ENCODE results near the gene OR7C2.
"Not testable (repeated sequence)": the region's sequence is repeated elsewhere in the genome, so short reads cannot be mapped to it uniquely, and the experiment has no call there.

The OR7C2 gene

DNA sequence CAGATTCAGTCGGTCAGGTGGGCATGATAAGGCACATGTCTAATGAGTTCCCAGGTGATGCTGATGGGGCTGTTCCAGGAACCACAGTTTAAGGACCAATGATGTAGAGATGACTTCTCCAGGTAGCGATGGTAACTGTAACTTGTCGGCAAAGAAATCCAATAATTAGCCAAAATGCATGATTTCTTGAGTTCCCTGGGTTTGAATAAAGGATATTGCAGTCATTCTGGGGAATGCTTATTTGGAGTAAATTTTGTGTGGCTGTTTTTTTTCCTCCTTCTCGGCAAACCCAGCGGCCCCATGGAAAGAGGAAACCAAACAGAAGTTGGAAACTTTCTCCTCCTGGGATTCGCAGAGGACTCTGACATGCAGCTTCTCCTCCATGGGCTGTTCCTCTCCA lies at the start of gene OR7C2:
OR7C2 (plus strand) TSS at position 301 of the 400 bp plus-strand sequence; CDS start at position 301, 0 bp downstream.
- no peak for DNase-seq (ENCODE audit: low read depth)

DNA sequence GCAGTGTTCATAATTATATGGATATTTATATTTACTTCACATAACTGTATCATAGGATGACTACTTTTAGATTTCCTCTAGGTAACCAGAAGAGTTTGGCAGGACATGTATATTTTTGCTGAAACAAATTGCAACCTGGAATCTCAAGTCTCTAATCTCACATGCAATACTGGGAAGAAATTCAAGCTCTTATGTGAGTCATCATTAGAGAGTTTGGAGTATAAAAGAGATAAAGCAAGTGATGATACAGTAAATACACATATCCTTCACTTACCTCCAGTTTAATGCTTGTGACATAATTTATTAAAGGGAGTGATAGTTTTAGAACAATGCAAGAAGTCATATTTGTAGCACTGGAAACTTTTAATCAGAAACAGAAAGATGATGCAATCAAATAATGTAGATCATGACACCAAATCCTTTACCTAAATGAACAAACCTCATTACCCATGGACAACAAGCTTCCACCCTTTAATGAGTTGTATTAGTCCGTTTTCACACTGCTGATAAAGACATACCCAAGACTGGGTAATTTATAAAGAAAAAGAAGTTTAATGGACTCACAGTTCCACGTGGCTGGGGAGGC lies 39.5 kb upstream of the OR7C2 start:
- no peak for DNase-seq (ENCODE audit: low read depth)

DNA sequence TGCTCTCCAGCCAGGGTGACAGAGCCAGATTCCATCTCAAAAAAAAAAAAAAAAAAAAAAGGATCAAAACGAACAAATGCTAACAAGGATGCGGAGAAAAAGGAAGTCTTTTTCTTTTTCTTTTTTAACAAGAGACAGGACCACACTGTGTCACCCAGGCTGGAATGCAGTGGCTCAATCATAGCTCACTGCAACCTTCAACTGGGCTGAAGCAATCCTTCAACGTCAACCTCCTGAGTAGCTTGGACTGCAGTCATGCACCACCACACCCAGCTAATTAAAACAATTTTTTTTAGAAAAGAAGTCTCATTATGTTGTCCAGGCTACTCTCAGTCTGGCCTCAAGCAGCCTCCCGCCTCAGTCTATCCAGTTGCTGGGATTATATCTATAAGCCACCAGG lies 34.6 kb upstream of the OR7C2 start:
- DNase-seq (ENCODE audit: low read depth) = no peak

DNA sequence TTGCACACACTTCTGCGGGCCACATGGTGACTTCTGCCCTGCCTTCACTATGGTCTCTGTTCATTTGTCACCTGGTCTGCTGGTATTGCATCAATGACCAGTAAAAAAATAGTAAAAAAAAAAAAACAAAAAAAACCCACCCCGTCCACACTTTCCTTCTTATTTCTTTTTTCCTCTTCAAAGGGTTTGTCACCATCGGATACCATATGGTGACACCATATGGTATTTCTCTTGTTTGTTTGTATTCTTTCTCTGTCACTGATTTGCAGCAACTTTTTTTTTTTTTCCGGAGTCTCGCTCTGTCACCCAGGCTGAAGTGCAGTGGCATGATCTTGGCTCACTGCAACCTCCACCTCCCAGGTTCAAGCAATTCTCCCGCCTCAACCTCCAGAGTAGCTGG lies 26.2 kb upstream of the OR7C2 start:
- no peak for DNase-seq (ENCODE audit: low read depth)

DNA sequence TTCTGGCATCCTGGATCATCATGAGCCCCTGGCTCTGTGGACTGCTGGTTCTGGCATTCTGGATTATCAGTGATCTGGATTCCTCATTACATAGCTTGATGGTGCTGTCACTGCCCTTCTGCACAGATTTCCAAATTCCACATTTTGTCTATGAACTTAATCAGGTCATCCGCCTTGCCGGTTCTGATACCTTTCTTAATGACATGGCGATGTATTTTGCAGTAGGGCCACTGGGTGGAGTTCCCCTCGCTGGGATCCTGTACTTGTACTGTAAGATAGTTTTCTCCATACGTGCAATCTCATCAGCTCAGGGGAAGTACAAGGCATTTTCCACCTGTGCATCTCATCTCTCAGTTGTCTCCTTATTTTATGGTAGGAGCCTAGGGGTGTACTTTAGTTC lies 24.4 kb upstream of the OR7C2 start:
- DNase-seq (ENCODE audit: low read depth) = no peak

DNA sequence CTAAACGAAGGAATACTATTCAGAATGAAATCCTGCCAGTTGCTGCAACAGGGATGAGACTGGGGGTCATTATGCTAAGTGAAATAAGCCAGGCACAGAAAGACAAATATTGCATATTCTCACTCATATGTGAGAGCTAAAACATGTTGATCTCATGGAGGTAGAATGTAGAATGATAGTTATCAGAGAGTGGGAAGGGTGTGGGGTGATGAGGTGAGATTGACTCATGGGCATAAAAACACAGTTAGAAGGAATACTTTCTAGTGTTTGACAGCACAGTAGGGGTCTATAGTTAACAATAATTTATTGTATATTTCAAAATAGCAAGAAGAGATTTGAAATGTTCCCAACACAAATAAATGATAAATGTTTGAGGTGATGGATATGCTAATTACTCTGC lies 7.8 kb upstream of the OR7C2 start:
- DNase-seq (ENCODE audit: low read depth) = no peak

DNA sequence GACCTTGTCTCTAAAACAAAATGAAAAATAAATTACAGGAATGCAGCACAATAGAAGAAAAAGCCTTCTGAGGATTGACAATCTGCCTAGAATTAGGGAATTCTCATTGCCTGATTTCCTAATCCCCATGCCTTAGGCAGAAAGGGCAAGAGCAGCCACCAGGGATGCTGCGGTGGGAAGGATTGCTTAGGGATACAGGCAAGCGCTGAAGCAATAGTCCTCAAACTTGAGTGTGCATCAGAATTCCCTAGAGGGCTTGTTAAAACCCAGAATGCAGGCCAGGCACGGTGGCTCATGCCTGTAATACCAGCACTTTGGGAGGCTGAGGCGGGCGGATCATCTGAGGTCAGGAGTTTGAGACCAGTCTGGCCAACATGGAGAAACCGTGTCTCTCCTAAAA lies 1.0 kb upstream of the OR7C2 start:
- no peak for DNase-seq (ENCODE audit: low read depth)

DNA sequence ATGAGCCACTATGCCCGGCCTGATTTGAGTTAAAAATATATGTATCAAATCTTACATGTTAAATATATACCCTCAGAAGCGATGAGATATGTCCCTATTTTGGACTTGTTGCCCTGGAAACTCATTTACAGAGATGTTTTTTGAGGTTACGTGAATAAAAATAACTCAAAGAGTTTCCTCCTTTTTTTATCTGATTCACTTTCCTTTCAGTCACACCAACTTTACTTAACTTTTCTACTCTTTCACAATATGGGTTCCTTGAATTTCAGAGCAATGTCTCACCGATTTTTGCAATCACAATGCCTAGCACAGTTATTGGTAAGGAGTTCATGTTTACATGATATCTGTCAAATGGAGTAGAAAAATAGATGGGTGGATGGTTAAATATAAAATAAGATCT lies 2.3 kb downstream of the OR7C2 start:
- DNase-seq (ENCODE audit: low read depth) = no peak

DNA sequence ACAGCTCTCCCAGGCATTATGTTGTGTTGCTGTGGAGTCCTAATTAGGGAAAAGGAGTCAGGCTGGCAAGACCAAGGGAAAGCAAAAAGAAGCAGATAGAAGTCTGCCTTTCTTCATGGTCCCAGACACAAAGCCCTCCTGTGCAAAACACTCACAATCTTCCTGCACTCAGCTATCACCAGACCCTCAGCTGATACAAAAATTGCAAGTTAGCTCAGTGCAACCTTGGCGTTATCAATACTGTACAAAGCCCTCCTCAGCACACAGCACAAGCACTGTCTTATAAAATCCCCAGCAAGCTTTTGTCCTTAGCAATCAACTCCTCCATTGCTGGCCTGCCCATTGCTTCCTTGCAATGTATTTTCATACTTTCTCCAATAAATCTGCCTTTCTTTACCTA lies 3.2 kb downstream of the OR7C2 start:
- DNase-seq (ENCODE audit: low read depth) = no peak

DNA sequence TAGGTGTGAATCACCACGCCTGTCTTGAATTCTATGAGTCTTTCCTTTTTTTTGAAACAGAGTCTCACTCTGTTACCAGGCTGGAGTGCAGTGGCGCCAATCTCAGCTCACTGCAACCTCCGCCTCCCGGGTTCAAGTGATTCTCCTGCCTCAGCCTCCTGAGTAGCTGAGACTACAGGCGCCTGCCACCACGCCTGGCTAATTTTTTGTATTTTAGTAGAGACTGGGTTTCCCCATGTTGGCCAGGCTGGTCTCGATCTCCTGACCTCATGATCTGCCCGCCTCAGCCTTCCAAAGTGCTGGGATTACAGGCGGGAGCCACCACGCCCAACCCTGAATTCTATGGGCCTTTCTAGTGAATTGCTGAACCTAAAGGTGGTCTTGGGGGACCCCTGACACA lies 8.1 kb downstream of the OR7C2 start:
- not testable (repeated sequence) for DNase-seq (ENCODE audit: low read depth)

DNA sequence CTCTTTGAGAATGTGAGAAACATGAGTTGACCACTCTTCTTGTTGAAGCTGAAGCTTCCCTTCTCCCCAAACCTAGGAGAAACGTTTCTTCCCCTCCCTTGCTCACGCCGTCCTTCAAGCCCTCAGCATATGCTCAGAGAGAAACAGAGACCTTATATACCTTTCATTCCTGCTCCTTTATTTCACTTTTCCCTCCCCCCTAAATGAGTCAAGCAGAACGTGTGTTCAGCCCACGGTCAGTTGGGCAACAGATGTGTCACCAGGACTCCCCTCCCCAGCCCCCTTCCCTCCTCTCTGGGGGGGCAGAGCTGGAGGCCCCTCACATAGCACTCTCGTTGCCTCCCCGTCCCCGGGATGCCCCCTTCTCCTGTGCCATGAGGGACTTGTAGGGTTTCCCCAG lies 8.6 kb downstream of the OR7C2 start:
- no peak for DNase-seq (ENCODE audit: low read depth)

DNA sequence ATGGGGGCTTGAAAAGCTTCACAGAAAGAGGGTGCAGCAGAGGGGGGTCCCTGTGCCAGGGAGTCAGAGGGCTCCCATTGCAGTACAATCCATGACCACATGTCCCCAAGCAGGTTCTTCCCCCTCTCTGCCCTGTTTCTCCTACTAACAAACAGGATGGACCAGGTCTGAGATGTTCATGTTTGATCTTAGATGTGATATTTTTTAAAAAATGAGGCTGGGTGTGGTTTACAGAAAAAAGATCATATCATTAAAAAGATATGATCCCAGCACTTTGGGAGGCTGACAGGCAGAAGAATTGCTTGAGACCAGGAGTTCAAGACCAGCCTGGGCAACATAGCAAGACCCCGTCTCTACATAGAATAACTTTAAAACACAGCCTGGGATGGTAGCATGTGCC lies 9.1 kb downstream of the OR7C2 start:
- DNase-seq (ENCODE audit: low read depth) = no peak

DNA sequence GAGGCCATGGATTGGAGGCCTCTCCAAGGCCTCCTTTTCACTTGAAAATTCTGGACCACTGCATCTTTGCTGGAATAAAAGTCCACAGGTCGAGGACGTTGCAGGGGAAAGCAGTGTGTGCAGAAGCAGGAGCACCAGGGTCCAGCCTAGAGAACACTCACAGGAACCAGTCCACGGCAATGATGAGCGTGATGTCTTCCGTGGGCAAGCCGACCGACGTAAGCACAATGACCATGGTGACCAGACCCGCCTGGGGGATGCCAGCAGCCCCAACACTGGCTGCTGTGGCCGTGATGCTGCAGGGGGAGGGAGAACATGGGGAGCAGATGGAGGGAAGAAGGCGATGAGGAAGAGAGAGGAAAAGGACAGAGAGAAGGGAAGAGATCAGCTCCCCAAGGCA lies 11.5 kb downstream of the OR7C2 start:
- no peak for DNase-seq (ENCODE audit: low read depth)

DNA sequence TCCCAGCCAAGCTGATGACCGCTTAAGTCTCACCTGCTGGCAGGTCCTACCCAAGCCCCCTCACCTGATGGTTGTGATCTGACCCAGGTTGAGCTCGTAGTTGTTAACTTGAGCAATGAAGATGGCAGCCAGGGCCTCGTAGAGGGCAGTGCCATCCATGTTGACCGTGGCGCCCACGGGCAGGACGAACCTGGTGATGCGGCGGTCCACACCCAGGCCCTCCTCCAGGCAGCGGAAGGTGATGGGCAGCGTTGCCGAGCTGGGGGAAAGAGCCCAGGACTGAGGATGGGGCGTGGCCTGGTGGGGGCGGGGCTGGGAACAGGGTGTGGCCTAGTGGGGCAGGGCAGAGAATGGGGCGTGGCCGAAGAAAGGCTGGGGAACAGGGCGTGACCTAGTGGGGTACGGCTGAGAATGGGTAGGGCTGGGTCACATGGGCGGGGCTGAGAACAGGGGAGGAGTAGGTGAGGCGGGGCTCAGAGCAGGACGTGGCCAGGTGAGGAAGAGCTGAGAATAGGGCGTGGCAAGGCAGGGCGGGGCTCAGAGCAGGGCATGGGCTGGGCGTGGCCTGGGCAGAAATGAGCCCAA lies 12.9 kb downstream of the OR7C2 start:
- DNase-seq (ENCODE audit: low read depth) = no peak

DNA sequence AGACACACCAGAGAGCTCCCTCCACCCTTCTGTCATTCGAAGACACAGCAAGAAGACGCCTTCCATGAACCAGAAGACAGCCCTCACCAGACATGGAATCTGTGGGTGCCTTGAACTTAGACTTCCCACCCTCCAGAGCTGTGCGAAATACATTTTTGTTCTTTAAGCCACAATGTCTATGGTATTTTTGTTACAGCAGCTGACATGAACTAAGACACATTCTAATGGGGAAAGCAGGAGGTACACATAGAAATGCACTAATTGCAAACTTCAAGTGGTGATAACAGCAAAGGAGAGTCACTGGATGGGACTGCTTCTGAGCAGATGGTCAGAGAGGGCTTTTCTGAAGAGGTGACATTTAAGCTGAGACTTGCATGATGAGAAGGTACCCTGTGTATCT lies 16.2 kb downstream of the OR7C2 start:
- no peak for DNase-seq (ENCODE audit: low read depth)

DNA sequence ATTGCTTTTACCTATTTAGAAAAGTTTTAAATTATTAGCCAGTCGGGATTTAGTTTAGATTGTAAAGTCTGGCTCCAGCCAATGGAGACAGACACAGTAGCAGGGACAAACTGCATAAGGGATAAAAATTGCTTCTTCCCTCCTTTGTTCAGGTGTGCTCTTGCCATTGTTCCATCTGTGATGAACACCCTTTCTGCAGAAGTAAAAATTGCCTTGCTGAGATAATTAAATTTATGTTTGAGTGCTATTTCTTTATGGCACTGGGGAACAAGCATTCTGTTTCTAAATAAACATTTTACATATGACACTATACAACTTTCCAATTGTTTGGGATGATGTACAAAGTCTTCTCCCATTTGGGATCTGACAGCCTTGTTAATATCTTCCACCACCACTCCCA lies 18.0 kb downstream of the OR7C2 start:
- no peak for DNase-seq (ENCODE audit: low read depth)

DNA sequence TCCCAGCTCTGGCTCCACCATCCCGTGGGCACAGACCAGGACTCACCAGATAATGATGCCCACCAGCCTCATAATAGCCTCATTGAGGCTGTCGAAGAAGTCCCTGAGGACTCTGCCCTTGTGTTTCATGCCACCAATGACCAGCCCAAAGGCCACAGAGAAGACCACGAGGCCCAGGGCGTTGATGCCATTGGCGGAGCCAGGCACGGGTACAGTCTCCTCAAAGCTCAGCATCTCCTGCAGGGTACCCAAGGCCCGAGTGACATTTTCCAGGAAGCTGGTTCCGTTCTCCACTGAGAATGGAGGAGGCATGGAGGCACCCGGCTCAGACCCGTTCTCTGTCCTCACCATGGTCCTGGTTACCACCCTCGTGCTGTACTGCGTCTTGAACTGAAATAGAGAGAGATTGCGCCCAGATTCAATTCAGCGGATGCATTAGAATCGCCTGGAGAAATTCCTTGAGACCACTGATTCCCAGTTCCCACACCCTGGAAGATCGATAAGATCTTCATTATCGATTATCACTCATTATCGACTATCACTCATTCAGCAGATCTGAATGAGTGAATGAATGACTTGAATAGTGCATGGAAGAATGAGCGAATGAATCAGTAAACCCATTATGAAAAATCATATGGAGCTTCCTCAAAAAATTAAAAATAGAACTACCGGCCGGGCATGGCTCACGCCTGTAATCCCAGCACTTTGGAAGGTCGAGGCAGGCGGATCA lies 20.8 kb downstream of the OR7C2 start:
- DNase-seq (ENCODE audit: low read depth) = no peak

DNA sequence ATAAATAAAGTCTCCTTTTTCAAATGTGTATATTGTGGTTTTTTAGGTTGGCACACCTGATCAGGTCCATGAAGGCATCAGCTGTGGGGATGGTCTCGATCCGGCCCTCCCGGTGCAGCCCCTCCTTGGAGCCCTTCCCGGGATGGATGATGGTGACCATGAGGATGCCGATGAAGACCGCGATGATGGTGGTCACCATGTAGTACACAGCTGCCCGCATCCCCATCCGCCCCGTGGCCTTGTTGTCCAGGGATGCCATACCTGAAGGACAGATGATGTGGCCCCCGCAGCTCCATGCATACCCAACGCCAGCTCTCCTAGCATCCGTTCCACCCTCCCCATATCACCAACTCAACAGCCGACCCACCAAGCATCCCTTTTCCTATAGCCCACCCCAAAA lies 27.0 kb downstream of the OR7C2 start:
- no peak for DNase-seq (ENCODE audit: low read depth)

DNA sequence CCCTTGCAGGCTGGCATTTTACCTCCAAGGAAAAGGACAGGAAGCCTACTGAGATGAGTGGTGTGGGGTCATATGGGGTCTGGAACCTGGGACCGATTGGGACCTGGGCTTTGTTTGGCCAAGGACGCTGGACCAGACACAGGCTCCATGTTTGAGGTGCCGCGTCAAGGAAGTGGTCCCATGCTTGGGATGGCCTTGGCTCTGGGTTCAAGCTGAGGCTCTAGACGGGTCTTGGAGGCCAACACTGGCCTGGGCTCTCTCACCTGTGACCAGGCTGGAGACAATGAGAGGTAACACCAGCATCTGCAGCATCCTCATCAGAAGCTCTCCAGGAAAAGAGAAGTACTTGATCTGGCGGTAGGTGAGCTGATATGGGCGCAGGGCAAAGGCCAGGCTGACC lies 30.2 kb downstream of the OR7C2 start:
- no peak for DNase-seq (ENCODE audit: low read depth)

DNA sequence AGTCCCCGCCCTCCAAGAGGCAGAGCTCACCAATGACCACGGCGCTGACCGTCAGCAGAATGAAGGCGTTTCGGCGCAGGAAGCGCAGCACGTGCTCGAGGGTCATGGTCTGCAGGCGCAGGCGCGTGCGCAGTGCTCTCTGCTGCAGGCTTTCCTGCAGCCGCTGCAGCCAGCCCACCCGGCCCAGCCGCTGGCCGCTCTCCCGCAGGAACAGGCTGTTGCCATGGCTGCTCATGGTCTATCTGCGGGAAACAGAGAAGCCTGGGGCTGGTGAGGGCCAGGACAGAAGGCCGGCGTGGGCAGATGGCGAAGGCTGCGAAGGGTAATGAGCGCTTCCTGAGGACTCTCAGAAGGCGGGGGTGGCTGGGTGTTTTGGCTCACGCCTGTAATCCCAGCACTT lies 31.4 kb downstream of the OR7C2 start:
- DNase-seq (ENCODE audit: low read depth) = no peak

DNA sequence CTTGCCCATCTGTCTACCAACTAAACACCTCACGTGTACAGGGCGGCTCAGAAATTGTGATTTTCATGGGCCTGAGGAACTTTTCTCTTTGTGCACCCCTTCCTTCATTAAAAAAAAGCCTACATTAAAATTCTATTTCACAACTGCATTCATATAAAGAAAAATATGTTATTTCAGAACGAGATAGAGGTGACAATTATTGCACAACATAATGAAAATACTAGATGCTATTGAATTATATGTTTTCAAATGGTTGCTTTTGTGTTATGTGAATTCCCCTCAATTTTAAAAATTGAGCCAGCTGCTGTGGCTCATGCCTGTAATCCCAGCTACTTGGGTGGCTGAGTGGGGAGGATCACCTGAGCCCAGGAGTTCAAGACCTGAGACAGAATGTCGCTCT lies 33.2 kb downstream of the OR7C2 start:
- no peak for DNase-seq (ENCODE audit: low read depth)

DNA sequence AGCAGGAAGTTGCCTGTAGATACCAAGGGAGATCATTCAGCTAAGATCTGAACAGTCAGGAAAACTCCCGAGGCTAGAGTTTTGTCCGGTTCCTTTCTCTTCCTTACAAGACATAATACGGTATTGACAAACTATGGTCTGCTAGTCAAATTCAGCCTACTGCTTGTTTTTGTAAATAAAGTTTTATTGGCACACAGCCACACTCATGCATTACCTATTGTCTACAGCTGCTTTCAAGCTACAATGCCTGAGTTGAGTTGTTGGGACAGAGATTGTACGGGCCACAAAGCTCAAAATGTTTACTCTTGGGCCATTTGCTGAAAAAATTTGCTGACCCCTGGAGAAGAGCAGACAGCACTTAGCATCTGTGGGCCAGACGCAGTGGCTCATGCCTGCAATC lies 35.8 kb downstream of the OR7C2 start:
- DNase-seq (ENCODE audit: low read depth) = no peak

DNA sequence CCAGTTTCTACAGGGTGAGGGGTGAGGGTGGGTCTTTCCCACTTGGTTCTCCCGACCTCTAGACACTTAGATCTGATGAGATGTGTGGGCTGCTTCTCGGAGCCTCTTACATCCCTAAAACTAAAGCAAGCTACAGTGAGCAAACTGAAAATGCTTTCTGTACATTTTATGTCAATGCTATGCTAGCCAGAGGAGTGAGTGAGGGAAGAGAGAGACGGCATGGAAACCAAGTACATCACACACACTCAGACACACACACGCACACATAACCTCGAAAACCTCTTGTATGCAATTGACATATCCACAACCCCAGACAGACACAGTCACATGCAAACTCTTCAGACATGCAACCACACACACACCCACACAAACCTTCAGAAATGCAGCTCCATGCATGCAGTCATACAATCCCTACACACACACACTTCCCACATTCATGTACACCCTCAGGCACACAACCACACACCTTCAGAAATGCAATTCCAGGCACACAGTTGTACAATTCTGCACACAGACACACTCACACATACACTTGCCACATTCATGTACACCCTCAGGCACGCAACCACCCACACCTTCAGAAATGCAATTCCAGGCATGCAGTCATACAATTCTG lies 37.0 kb downstream of the OR7C2 start:
- DNase-seq (ENCODE audit: low read depth) = no peak

Measured in stimulated activated CD8-positive, alpha-beta memory T cell treated with anti-CD3 and anti-CD28 coated beads, Interleukin-12 subunit alpha, Interleukin-12 subunit beta, amount 100 ng/mL, for 4 hours (primary cell).